Activated CD8-positive, alpha-beta T cell treated with anti-CD3 and anti-CD28 coated beads, Interleukin-2, amount 10 ng/mL, durations not matched to agents 7 days and 5 days (primary cell): Measurements from ENCODE around the gene TAPBP. TPM values are rescaled to one million over a fixed set of nuclear protein-coding genes. Genes with fewer than 3 reads are reported as not detected.

ENCODE experiments used
- ATAC-seq: fragments of 150-1000 bp; cut with Tn5 transposase; one replicate; pipeline ENCODE4 v1.10.0; 2021; ENCODE audit warnings: moderate library complexity
- CTCF ChIA-PET: fragments of 350-600 bp; sonication (Branson Sonifier 250); formaldehyde crosslinking; loops from one replicate; lab custom pipeline; 2021; ENCODE audit warnings: antibody characterized with exemption; lab: Charles Lee
- POLR2A ChIA-PET: fragments of 350-600 bp; sonication (Branson Sonifier 250); formaldehyde crosslinking; loops from one replicate; lab custom pipeline; 2021; ENCODE audit warnings: antibody characterized with exemption; lab: Charles Lee
- DNase-seq: peaks from one replicate; pipeline ENCODE4 v3.0.0-alpha.2; 2020
- H3K27ac Mint-ChIP-seq: one replicate; pipeline ENCODE4 v1.8.0; 2021; ENCODE audit warnings: mild to moderate bottlenecking, mixed read lengths
- H3K27me3 Mint-ChIP-seq: one replicate; pipeline ENCODE4 v1.8.0; 2021; ENCODE audit warnings: low read depth, mixed read lengths
- H3K36me3 Mint-ChIP-seq: one replicate; pipeline ENCODE4 v1.8.0; 2021; ENCODE audit warnings: low read depth, mixed read lengths
- H3K4me1 Mint-ChIP-seq: one replicate; pipeline ENCODE4 v1.8.0; 2021; ENCODE audit warnings: low read depth, mixed read lengths
- H3K4me3 Mint-ChIP-seq: one replicate; pipeline ENCODE4 v1.8.0; 2021; ENCODE audit warnings: mild to moderate bottlenecking, mixed read lengths
- H3K9me3 Mint-ChIP-seq: one replicate; pipeline ENCODE4 v1.8.0; 2022; ENCODE audit warnings: mixed read lengths; ENCODE audit not compliant: insufficient read depth
- total RNA-seq, 2 experiments: library from RNA; stranded (reverse); gene quantifications; one replicate each; pipeline ENCODE4 v1.2.3, GENCODE V29; 2021

Gene TAPBP
- total RNA-seq, 2 experiments from 2014 or later, result 245 to 252 TPM

DNA sequence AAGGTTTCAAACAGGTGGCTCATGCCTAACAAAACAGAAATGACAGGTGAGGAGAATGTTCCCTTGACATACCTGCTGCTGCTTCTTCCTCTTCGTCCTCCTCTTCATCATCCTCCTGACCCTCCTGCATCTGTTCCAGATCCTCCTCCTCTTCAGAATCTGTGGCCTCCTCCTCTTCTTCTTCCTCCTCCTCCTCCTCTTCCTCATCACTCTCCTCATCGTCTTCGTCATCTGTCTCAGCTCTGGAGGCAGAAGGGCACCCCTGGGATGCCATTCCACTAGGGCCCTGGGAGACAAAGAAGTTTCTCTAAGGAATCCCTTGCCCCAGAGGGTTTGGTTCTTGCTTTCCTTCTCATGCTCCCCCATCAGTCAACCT lies 6.0 kb upstream of the TAPBP start:
- no peak for ATAC-seq
- Mint-ChIP-seq H3K27me3 (no peaks in the 10 kb centered on the region), H3K27ac (peak overlapping the region; percentile 96), H3K4me1 (peaks cover 80% of the 10 kb centered on the region), H3K9me3 (no peaks in the 10 kb centered on the region), H3K4me3 (peak overlapping the region; percentile 97), H3K36me3 (peaks cover 66% of the 10 kb centered on the region)
- no peak for DNase-seq
- CTCF ChIA-PET, result interaction anchor here (4.6 kb wide), 1 partner anchor 25 kb away, joined by 36 read pairs; no protein-coding TSS in a partner anchor
- POLR2A ChIA-PET, result interaction anchor here (0.7 to 4.0 kb wide), 3 partner anchors 13 to 25 kb away, joined by 3 to 34 read pairs (median 4); no protein-coding TSS in a partner anchor

DNA sequence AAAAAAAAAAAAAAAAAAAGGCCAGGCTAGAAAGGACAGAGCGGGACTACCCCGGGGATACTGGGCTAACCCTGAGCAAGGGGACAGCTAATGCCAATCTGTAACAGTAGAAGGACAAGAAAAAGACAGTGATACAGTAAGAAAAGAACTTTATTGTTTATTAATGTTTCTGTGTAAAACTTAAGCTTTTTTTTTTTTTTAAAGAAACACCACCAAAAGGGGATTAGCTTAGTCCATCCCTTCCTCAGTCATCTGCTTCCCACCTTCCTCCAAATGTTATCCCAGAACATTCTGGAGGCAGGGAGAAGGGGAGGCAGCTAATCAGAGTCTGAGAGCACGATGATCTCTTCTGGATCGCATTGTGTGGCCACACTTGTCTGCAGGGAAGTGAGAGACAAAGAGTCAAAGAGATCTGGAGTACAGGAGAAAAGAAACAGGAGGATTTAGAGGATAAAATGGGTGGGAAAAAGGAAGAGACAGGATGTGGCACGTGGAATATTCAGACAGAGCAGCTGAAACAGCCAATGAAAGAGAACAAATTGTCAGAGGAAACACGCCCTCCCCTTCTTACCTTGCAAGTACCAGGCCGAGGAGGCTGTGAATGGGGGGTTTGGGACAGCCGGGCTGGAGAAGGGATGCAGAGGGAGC lies 4.7 kb upstream of the TAPBP start:
- H3K4me3 Mint-ChIP-seq, result peak overlapping the region; percentile 97
- CTCF ChIA-PET, result interaction anchor here (0.8 to 4.6 kb wide), 10 partner anchors 12 to 264 kb away, joined by 3 to 36 read pairs (median 4); partner anchors contain the start of genes B3GALT4 and CUTA
- DNase-seq, result no peak
- no peak for ATAC-seq
- peaks cover 80% of the 10 kb centered on the region for H3K4me1 Mint-ChIP-seq
- H3K9me3 Mint-ChIP-seq, result no peaks in the 10 kb centered on the region
- POLR2A ChIA-PET, result interaction anchor here (0.6 to 4.0 kb wide), 8 partner anchors 9 to 347 kb away, joined by 3 to 34 read pairs (median 4); partner anchors contain the start of genes PFDN6, RGL2 and WDR46
- H3K27ac Mint-ChIP-seq, result peak overlapping the region; percentile 96
- H3K36me3 Mint-ChIP-seq, result peaks cover 74% of the 10 kb centered on the region
- no peaks in the 10 kb centered on the region for H3K27me3 Mint-ChIP-seq

DNA sequence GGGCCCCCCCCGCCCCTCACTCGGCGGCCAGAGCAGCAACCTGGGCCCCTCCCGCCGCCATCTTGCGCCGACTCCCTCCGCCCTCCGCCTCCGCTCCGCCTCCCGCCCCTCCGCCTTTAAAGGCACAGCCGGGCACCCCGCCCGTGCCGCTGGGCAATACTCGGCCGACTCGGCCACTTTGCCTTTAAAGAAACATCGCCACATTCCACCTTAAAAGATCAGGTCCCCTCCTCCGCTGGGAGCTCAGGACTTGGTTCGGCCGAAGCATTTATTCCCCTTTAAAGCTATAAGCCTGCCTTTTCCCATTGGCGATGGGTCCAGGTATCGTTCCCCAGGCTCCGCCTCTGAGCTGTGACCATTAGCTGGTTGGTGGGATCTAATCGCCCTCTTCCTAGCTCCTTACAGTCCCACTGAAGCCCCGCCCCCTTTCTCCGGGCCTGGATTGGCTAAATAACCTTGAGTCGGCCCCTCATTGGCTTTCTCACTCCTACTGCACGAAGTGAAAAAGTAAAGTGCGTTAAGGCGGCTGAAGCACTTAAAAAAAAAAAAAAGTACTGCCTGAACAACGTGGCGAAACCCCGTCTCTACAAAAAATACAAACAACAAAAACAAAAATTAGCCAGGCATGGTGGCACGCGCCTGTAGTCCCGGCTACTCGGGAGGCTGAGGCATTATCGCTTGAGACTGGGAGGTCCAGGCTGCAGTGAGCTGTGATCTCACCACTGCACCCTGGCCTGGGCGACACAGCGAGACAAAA lies 4.0 kb upstream of the TAPBP start, which contains the start of gene ZBTB22:
TSS of gene ZBTB22 (minus strand) at position 76 of the 757 bp plus-strand sequence. CDS start 828 bp downstream, outside the sequence.
- ChIA-PET CTCF (interaction anchor here (0.8 to 4.6 kb wide), 11 partner anchors 18 to 265 kb away, joined by 3 to 36 read pairs (median 4); partner anchors contain the start of genes B3GALT4 and CUTA), POLR2A (interaction anchor here (0.7 to 4.0 kb wide), 9 partner anchors 17 to 347 kb away, joined by 3 to 34 read pairs (median 4); partner anchors contain the start of genes PFDN6, PHF1, RGL2 and RPS18)
- H3K27ac Mint-ChIP-seq, result peak within 1 kb of the TSS; percentile 96
- H3K4me3 Mint-ChIP-seq, result peak within 1 kb of the TSS; percentile 97
- peak; percentile 70 for ATAC-seq
- peaks cover 78% of the 10 kb centered on the region for H3K4me1 Mint-ChIP-seq
- no peaks in the 10 kb centered on the region for H3K27me3 Mint-ChIP-seq
- peak; percentile 98 for DNase-seq
- no peaks in the 10 kb centered on the region for H3K9me3 Mint-ChIP-seq
- peaks cover 81% of the 10 kb centered on the region for H3K36me3 Mint-ChIP-seq

GRCh38 chr6:33317419-33317668 lies 3.5 kb upstream of the TAPBP start:
- Mint-ChIP-seq H3K4me3 (peak overlapping the region; percentile 71), H3K27ac (peak overlapping the region; percentile 68), H3K9me3 (no peaks in the 10 kb centered on the region), H3K4me1 (peaks cover 81% of the 10 kb centered on the region), H3K27me3 (no peaks in the 10 kb centered on the region), H3K36me3 (peaks cover 82% of the 10 kb centered on the region)
- no peak for ATAC-seq
- no peak for DNase-seq
- CTCF ChIA-PET, result interaction anchor here (1.0 to 4.6 kb wide), 10 partner anchors 18 to 266 kb away, joined by 3 to 36 read pairs (median 4); partner anchors contain the start of gene CUTA
- POLR2A ChIA-PET, result interaction anchor here (0.7 to 4.0 kb wide), 9 partner anchors 16 to 346 kb away, joined by 3 to 34 read pairs (median 4); partner anchors contain the start of genes PFDN6, PHF1, RGL2 and RPS18

- ATAC-seq, result no peak
- POLR2A ChIA-PET, result interaction anchor here (0.6 to 4.0 kb wide), 10 partner anchors 16 to 546 kb away, joined by 3 to 34 read pairs (median 4); partner anchors contain the start of genes PFDN6, PHF1, RGL2 and RPS18
- H3K27ac Mint-ChIP-seq, result peak overlapping the region; percentile 74
Measured at GRCh38 chr6:33316603-33317418, 2.9 kb upstream of the TAPBP start.

DNA sequence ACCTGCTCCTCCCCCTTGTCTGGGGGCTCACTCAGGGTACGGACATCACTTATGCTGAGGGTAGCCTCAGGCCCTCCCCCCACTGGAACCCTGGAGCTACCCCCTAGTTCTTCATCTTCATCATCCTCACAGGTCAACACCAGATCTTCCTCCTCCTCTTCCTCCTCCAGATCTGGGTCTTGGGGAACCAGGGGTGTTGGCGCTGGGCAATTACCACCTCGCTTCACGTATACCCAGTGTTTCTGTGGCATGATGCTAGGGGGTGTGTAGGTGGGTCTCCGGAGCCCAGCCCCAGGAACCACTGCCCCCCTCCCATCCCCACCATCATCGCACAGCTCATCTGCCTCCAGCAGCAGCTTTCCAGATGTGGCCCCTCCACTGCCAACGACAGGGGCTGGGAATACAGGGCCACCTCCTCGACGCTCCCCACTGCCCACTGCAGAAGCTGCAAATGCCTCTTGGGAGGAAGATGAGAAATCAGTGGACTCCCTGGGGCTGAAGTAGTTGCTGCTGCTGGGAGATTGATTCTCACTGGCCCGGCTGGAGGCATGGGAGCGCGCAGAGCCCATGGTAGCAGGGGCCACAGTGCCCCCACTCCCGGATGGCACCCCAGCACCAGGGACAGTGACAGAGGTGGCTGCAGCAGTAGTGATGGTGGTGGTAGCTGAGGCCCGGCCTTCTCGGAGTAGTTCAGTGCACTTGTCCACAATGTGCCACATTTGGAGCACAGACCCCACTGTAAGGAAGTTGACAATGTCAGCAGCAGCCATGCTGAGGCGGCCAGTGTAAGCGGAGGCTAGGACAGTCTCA lies 2.1 kb upstream of the TAPBP start:
- Mint-ChIP-seq H3K4me3 (peak overlapping the region; percentile 71), H3K27me3 (no peaks in the 10 kb centered on the region), H3K36me3 (peaks cover 78% of the 10 kb centered on the region), H3K9me3 (no peaks in the 10 kb centered on the region), H3K4me1 (peaks cover 78% of the 10 kb centered on the region), H3K27ac (peak overlapping the region; percentile 74)
- CTCF ChIA-PET, result interaction anchor here (4.6 kb wide), 1 partner anchor 29 kb away, joined by 36 read pairs; no protein-coding TSS in a partner anchor
- ATAC-seq (no peak), DNase-seq (no peak)
- POLR2A ChIA-PET, result interaction anchor here (1.1 to 4.0 kb wide), 2 partner anchors 28 to 113 kb away, joined by 3 to 34 read pairs; no protein-coding TSS in a partner anchor

More at GRCh38 chr6:33316603-33317418, 2.9 kb upstream of the TAPBP start:
- H3K9me3 Mint-ChIP-seq, result no peaks in the 10 kb centered on the region
- no peaks in the 10 kb centered on the region for H3K27me3 Mint-ChIP-seq
- peak; percentile 28 for DNase-seq
- CTCF ChIA-PET, result interaction anchor here (1.0 to 4.6 kb wide), 6 partner anchors 17 to 266 kb away, joined by 3 to 36 read pairs (median 5); no protein-coding TSS in a partner anchor
- H3K4me1 Mint-ChIP-seq, result peaks cover 83% of the 10 kb centered on the region
- peak overlapping the region; percentile 71 for H3K4me3 Mint-ChIP-seq
- H3K36me3 Mint-ChIP-seq, result peaks cover 82% of the 10 kb centered on the region

GRCh38 chr6:33314943-33315792 lies 1.3 kb upstream of the TAPBP start:
- H3K4me1 Mint-ChIP-seq, result peaks cover 73% of the 10 kb centered on the region
- peak overlapping the region; percentile 99 for H3K4me3 Mint-ChIP-seq
- H3K27ac Mint-ChIP-seq, result peak overlapping the region; percentile 97
- H3K36me3 Mint-ChIP-seq, result peaks cover 75% of the 10 kb centered on the region
- ChIA-PET POLR2A (interaction anchor here (1.1 kb wide), 1 partner anchor 113 kb away, joined by 3 read pairs; no protein-coding TSS in a partner anchor), CTCF (interaction anchor here (4.6 kb wide), 1 partner anchor 30 kb away, joined by 36 read pairs; no protein-coding TSS in a partner anchor)
- no peaks in the 10 kb centered on the region for H3K27me3 Mint-ChIP-seq
- DNase-seq (no peak), ATAC-seq (no peak)
- no peaks in the 10 kb centered on the region for H3K9me3 Mint-ChIP-seq

DNA sequence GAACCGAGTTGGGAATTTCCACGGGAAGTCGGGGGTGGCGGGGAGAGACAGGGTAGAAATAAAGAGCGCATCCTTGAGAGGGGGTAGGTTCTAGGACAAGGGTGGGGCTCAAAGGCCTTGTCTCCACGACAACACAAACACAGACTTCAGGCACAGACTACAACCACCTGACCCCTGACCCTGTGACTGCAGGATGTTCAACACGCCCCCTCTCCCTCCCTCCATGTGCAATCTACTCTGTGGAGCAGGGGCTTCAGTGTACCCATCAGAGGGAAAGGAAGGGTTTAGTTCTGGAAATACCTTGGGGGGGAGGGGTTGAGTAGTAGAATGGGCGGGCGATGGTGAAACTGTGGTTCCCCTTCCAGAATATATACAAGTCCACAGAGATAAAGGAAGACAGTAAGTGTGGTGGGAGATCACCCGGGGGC lies 651 bp upstream of the TAPBP start:
- DNase-seq (peak; percentile 84), ATAC-seq (peak; percentile 34)
- Mint-ChIP-seq H3K27ac (peak overlapping the region; percentile 97), H3K4me1 (peaks cover 66% of the 10 kb centered on the region), H3K27me3 (no peaks in the 10 kb centered on the region), H3K36me3 (peaks cover 68% of the 10 kb centered on the region), H3K9me3 (no peaks in the 10 kb centered on the region), H3K4me3 (peak overlapping the region; percentile 99)
- ChIA-PET CTCF (no interaction called here), POLR2A (no interaction called here)

- Mint-ChIP-seq H3K4me3 (peak overlapping the region; percentile 99), H3K27ac (peak overlapping the region; percentile 97), H3K4me1 (peaks cover 58% of the 10 kb centered on the region), H3K36me3 (peaks cover 64% of the 10 kb centered on the region), H3K27me3 (no peaks in the 10 kb centered on the region), H3K9me3 (no peaks in the 10 kb centered on the region)
- DNase-seq (peak; percentile 53), ATAC-seq (peak; percentile 5)
- POLR2A ChIA-PET, result interaction anchor here (0.6 to 3.3 kb wide), 16 partner anchors 12 to 467 kb away, joined by 3 to 36 read pairs (median 5); partner anchors contain the start of genes B3GALT4, RGL2, RPS18 and RXRB
- CTCF ChIA-PET, result interaction anchor here (1.3 to 2.5 kb wide), 8 partner anchors 12 to 113 kb away, joined by 4 to 19 read pairs (median 6); partner anchors contain the start of genes RGL2, RPS18 and VPS52
Measured at GRCh38 chr6:33313105-33313708, 671 bp downstream of the TAPBP start.
